Measurements from ENCODE around the gene PIK3IP1.

- TF ChIP-seq POLR2A (IDR thresholded peaks at IDR 0.05; ENCODE audit: control extremely low read depth in 1 of 2, low read depth in 2 of 2, low read length in 2 of 2) (no peak), PHF8 (conservative IDR thresholded peaks at IDR 0.05; ENCODE audit: low read depth, low read length) (no peak), CTCF (IDR thresholded peaks at IDR 0.05; ENCODE audit: control extremely low read depth in 1 of 3, insufficient read depth in 1 of 3, low read depth in 1 of 3, low read length in 3 of 3) (no peak)
Measured at GRCh38 chr22:31278151-31278621, 14.1 kb downstream of the PIK3IP1 start.
